ENCODE measurements around the gene TLNRD1. TPM values are rescaled to one million over a fixed set of nuclear protein-coding genes. Genes with fewer than 3 reads are reported as not detected.

TLNRD1 gene
- total RNA-seq, 3 donors from 2014 or later (not counting 1 experiment from before 2014, with no cell fraction given) = 13.4 to 19.6 (median 17.5) TPM

DNA sequence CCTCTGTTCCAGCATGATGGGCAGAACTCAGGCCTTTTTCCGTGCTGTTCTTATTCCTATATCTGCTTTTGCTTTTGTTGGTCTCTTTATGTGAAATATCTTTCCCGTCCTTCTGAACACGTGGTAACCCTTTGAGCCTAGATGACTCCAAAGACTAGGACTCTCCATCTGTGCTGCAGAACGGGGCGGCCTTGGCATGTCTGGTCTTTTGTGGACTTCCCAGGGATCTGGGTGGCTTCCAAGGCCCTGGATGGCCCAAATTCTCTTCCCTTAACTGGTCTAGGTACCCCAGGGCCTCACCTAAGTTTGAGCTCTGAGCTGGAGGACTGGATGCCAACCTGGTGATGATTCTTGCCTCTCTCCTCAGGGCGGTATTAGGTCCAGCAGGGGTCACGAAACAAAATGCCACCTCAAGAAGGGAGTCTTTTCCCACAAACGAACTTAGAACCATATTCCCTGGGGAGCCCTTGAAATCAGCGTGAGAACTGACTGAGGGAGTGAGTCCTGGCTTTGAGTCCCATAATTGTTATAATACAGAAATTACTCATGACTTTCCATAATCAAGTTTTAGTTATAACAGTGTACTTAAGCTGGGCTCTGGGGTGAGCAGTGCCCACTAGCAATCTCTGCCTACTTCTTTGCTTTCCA is 13.8 kb downstream of the TLNRD1 start:
- Histone ChIP-seq H3K27me3 (ENCODE audit: control insufficient read depth, insufficient read depth, low read length) (no peaks in the 10 kb centered on the region), H3K9me3 (ENCODE audit: control insufficient read depth, insufficient read depth, low read length) (no peaks in the 10 kb centered on the region), H3K4me3 (ENCODE audit: low read length) (no peak overlapping the region), H3K27ac (ENCODE audit: low read length) (no peak overlapping the region), H3K36me3 (ENCODE audit: control insufficient read depth, insufficient read depth, low read length) (no peaks in the 10 kb centered on the region), H3K4me1 (ENCODE audit: control insufficient read depth, insufficient read depth, low read length) (no peaks in the 10 kb centered on the region)
- TF ChIP-seq, protein P1, sequence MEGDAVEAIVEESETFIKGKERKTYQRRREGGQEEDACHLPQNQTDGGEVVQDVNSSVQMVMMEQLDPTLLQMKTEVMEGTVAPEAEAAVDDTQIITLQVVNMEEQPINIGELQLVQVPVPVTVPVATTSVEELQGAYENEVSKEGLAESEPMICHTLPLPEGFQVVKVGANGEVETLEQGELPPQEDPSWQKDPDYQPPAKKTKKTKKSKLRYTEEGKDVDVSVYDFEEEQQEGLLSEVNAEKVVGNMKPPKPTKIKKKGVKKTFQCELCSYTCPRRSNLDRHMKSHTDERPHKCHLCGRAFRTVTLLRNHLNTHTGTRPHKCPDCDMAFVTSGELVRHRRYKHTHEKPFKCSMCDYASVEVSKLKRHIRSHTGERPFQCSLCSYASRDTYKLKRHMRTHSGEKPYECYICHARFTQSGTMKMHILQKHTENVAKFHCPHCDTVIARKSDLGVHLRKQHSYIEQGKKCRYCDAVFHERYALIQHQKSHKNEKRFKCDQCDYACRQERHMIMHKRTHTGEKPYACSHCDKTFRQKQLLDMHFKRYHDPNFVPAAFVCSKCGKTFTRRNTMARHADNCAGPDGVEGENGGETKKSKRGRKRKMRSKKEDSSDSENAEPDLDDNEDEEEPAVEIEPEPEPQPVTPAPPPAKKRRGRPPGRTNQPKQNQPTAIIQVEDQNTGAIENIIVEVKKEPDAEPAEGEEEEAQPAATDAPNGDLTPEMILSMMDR (IDR thresholded peaks at IDR 0.05) = no peak
- intact Hi-C loops (cut with micrococcal nuclease) = no loop called here
- Mint-ChIP-seq H3K27me3 (ENCODE audit: low read depth in 2 of 2) (no peaks in the 10 kb centered on the region), H3K9me3 (no peaks in the 10 kb centered on the region), H3K4me3 (no peak overlapping the region), H3K4me1 (peaks cover 5 to 20% of the 10 kb centered on the region in 2 donors), H3K36me3 (no peaks in the 10 kb centered on the region), H3K27ac (no peak overlapping the region)
- DNase-seq (no peak), ATAC-seq (no peak)
- 97% methylated on average over 6 of the region's 9 CpGs for WGBS (ENCODE audit: insufficient coverage)

DNA sequence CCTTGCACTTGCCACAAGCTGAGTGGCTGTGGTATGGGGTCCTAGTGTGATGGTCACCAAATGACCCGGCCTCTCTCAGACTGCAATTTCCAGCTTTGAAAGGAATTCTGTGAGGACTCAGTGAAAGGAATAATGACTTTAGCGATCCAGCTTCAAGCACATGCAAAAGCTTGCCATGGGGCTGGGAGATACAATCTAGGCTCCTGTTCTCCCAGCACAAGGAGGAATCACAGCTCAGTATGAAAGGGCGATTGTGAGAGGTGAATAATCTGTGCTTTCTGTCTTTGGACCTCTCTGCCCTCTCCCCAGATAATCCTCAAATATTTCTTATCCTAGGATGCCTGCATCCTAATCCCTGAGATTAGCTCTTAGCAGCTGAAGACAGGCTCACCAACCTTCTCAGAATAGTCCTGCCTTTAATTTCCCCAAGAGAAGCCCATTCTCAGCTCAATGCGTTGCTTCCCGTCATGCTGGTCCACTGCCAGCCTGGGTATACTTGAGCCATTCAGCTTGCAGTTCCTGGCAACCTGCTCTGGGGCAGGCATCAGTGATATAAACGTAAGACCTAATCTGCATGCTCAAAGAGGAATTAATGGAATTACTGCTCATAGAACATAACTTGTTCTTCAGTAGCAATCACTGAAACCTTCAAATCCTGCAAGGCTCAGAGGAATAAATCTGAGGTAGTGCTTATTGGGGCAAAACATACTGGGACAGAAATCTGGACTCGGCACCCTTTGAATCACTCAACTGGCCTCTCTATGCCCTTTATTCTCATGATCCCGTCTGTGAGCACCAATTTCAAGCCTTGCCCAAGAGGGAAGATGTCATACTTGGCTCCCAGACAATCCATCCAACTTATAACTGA is 15.1 kb downstream of the TLNRD1 start:
- TF ChIP-seq, protein P1 (IDR thresholded peaks at IDR 0.05) = no peak
- H3K27ac ChIP-seq (ENCODE audit: low read length) = no peak overlapping the region
- Mint-ChIP-seq H3K36me3 (no peaks in the 10 kb centered on the region), H3K27me3 (ENCODE audit: low read depth in 2 of 2) (no peaks in the 10 kb centered on the region), H3K9me3 (no peaks in the 10 kb centered on the region), H3K4me3 (no peak overlapping the region), H3K27ac (no peak overlapping the region), H3K4me1 (peaks cover 0 to 14% of the 10 kb centered on the region in 2 donors)
- H3K4me1 ChIP-seq (ENCODE audit: control insufficient read depth, insufficient read depth, low read length) = no peaks in the 10 kb centered on the region
- 96% methylated on average over 7 of the region's 8 CpGs for WGBS (ENCODE audit: insufficient coverage)
- H3K27me3 ChIP-seq (ENCODE audit: control insufficient read depth, insufficient read depth, low read length) = no peaks in the 10 kb centered on the region
- ATAC-seq = no peak
- no peaks in the 10 kb centered on the region for H3K9me3 ChIP-seq (ENCODE audit: control insufficient read depth, insufficient read depth, low read length)
- intact Hi-C loops (cut with micrococcal nuclease) = no loop called here
- H3K4me3 ChIP-seq (ENCODE audit: low read length) = no peak overlapping the region
- no peaks in the 10 kb centered on the region for H3K36me3 ChIP-seq (ENCODE audit: control insufficient read depth, insufficient read depth, low read length)
- no peak for DNase-seq

DNA sequence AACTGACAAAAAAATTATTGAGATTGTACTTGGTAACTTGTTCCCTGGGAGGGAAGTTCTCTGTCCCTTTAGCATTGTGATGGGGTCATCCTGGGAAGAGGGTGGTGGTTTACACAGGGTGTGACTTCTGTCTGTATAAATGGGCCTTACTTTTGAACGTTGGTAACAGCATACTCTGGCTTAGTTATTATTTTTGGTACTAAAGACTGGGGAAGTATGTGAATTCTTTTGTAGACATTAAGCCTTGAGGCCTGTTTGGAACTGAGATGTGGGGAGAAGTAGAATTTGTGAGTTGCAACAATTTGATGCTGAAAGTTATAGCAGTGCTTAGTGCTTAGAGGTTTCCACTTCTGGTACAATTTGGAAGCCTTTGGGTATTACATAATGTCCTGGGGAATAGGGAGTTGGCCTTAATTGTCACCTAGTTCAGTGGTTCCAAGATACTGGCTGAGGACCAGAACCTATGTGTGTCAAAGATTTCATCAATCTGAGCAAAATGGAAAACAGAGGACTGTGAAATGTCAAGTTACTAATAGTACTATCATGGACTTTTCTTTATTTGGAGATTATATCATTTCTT is 15.9 kb downstream of the TLNRD1 start:
- intact Hi-C loops (cut with micrococcal nuclease) = no loop called here
- Histone ChIP-seq H3K36me3 (ENCODE audit: control insufficient read depth, insufficient read depth, low read length) (no peaks in the 10 kb centered on the region), H3K4me1 (ENCODE audit: control insufficient read depth, insufficient read depth, low read length) (no peaks in the 10 kb centered on the region), H3K4me3 (ENCODE audit: low read length) (no peak overlapping the region), H3K27me3 (ENCODE audit: control insufficient read depth, insufficient read depth, low read length) (no peaks in the 10 kb centered on the region), H3K27ac (ENCODE audit: low read length) (no peak overlapping the region), H3K9me3 (ENCODE audit: control insufficient read depth, insufficient read depth, low read length) (no peaks in the 10 kb centered on the region)
- H3K27me3 Mint-ChIP-seq (ENCODE audit: low read depth in 2 of 2) = no peaks in the 10 kb centered on the region
- H3K4me3 Mint-ChIP-seq = no peak overlapping the region
- TF ChIP-seq, protein P1 (IDR thresholded peaks at IDR 0.05) = no peak
- no peak for DNase-seq
- H3K4me1 Mint-ChIP-seq = peaks cover 0 to 13% of the 10 kb centered on the region in 2 donors
- no peak for ATAC-seq
- H3K9me3 Mint-ChIP-seq = no peaks in the 10 kb centered on the region
- no peak overlapping the region for H3K27ac Mint-ChIP-seq
- H3K36me3 Mint-ChIP-seq = no peaks in the 10 kb centered on the region
- 61% methylated on average over 1 of the region's 1 CpG for WGBS (ENCODE audit: insufficient coverage)
